Measurements from ENCODE around the gene AGMO.

DNA sequence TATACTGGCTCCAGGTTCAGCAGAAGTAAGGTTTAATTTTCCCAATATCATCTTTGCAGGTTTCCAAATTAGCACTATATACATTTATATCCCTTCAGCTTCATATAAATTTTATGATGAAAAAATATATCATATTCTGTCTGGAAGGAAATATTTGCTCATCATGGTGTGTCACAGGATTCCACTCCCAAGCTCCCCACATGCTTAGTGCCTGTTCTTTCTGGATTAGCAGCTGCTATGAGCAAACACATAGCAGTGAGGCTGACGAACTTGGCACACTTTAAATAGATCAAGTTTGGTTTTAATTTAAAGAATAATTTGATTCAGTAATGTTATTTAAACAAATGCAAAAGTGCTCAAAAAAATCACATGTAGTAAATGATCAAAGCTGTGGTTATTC lies 251.9 kb downstream of the AGMO start:
- TF ChIP-seq, protein P1, sequence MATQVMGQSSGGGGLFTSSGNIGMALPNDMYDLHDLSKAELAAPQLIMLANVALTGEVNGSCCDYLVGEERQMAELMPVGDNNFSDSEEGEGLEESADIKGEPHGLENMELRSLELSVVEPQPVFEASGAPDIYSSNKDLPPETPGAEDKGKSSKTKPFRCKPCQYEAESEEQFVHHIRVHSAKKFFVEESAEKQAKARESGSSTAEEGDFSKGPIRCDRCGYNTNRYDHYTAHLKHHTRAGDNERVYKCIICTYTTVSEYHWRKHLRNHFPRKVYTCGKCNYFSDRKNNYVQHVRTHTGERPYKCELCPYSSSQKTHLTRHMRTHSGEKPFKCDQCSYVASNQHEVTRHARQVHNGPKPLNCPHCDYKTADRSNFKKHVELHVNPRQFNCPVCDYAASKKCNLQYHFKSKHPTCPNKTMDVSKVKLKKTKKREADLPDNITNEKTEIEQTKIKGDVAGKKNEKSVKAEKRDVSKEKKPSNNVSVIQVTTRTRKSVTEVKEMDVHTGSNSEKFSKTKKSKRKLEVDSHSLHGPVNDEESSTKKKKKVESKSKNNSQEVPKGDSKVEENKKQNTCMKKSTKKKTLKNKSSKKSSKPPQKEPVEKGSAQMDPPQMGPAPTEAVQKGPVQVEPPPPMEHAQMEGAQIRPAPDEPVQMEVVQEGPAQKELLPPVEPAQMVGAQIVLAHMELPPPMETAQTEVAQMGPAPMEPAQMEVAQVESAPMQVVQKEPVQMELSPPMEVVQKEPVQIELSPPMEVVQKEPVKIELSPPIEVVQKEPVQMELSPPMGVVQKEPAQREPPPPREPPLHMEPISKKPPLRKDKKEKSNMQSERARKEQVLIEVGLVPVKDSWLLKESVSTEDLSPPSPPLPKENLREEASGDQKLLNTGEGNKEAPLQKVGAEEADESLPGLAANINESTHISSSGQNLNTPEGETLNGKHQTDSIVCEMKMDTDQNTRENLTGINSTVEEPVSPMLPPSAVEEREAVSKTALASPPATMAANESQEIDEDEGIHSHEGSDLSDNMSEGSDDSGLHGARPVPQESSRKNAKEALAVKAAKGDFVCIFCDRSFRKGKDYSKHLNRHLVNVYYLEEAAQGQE (IDR thresholded peaks at IDR 0.05; ENCODE audit: unreplicated experiment), result no peak
- TF ChIP-seq, protein P2, sequence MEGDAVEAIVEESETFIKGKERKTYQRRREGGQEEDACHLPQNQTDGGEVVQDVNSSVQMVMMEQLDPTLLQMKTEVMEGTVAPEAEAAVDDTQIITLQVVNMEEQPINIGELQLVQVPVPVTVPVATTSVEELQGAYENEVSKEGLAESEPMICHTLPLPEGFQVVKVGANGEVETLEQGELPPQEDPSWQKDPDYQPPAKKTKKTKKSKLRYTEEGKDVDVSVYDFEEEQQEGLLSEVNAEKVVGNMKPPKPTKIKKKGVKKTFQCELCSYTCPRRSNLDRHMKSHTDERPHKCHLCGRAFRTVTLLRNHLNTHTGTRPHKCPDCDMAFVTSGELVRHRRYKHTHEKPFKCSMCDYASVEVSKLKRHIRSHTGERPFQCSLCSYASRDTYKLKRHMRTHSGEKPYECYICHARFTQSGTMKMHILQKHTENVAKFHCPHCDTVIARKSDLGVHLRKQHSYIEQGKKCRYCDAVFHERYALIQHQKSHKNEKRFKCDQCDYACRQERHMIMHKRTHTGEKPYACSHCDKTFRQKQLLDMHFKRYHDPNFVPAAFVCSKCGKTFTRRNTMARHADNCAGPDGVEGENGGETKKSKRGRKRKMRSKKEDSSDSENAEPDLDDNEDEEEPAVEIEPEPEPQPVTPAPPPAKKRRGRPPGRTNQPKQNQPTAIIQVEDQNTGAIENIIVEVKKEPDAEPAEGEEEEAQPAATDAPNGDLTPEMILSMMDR (conservative IDR thresholded peaks at IDR 0.05; ENCODE audit: low read depth in 2 of 2), result no peak
- no peak for TF ChIP-seq POLR2AphosphoS5 (IDR thresholded peaks at IDR 0.05; ENCODE audit: low read depth)
- TF ChIP-seq JUNB (IDR thresholded peaks at IDR 0.05; ENCODE audit: unreplicated experiment), result no peak
- TF ChIP-seq EZH2phosphoT487 (IDR thresholded peaks at IDR 0.05; ENCODE audit: unreplicated experiment), result no peak
- no peak for TF ChIP-seq EZH2 (IDR thresholded peaks at IDR 0.05; ENCODE audit: low read depth, unreplicated experiment)
- TF ChIP-seq, protein P3, sequence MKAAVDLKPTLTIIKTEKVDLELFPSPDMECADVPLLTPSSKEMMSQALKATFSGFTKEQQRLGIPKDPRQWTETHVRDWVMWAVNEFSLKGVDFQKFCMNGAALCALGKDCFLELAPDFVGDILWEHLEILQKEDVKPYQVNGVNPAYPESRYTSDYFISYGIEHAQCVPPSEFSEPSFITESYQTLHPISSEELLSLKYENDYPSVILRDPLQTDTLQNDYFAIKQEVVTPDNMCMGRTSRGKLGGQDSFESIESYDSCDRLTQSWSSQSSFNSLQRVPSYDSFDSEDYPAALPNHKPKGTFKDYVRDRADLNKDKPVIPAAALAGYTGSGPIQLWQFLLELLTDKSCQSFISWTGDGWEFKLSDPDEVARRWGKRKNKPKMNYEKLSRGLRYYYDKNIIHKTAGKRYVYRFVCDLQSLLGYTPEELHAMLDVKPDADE (IDR thresholded peaks at IDR 0.05), result no peak
- no peak for TF ChIP-seq CREB1 (CRISPR knock-in tag; IDR thresholded peaks at IDR 0.05; ENCODE audit: low read depth)
- TF ChIP-seq NANOG (IDR thresholded peaks at IDR 0.05; ENCODE audit: borderline replicate concordance), result no peak
